Stimulated activated CD4-positive, alpha-beta T cell treated with anti-CD3 and anti-CD28 coated beads, TNF-alpha, amount 100 ng/mL, for 48 hours (primary cell): ENCODE measurements around the gene TMC3.

Experiments used
- DNase-seq, 3 donors: peaks; one replicate each; pipeline ENCODE4 v3.0.0-alpha.2; 2020; ENCODE audit warnings: low read depth in 3 of 3

Gene TMC3

DNA sequence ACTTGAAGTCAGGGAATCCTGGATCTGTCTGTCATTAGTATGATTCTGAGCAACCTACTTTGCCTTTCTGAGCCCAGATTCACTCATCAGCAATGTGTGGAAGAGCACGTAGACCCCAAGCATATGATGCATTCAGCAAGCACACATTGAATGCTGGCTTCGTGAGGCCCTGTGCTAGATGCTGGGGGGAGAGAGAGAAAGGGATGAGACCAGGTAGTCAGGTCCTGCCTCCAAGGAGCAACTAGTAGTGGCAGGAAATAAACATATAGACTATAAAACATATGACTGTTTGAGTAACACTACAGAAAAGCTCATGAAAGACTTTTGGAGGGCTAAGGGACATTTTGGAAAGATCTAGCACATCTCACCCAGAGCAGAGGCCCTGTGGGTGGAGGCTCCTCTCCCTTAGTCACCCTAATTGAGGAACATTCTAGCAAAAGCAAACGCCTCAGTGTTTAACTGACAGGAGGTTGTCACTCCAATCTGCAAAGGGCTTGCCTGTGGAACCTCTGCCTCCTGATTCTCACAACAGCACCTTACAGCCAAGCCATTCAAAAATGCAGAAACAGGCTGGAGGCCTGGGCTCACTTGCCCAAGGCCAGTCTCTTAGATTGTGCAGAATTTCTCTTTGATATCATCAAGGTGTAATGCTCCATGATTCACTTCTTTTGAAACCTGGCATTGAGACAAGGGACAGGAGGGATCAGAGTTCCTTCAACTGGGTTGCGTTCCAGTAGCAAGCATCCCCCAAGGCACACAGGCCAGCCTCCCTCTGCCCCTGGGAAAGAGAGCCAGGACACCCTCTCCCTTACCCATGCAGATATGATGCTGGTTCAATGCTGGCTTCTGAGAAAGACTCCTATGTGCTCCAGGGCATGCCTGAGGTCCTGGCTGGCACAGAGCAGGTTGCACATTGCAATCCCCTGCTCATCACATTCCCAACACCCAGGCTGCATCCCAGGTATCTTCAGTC is 76.1 kb downstream of the TMC3 start:
- no peak for DNase-seq

DNA sequence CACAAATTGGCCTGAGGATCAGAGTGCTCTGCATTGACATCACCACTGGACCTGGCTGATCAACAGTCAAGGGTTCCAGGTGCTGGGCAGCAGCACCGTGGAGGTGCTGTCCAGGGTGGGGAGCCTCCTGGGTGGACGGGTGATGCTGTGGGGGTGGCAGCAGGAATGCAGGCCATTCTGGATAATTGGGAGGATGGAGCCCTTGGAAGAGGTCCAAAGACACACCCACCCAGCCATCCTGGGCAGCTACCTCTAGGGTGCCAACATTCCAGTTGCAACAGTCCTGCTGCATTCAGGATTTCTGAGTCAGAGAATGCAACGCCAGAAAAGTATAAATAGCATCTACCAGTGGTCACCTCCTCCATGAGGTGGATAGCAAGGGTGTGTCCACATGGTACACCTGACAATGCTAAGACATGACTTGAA is 76.9 kb downstream of the TMC3 start:
- no peak for DNase-seq

DNA sequence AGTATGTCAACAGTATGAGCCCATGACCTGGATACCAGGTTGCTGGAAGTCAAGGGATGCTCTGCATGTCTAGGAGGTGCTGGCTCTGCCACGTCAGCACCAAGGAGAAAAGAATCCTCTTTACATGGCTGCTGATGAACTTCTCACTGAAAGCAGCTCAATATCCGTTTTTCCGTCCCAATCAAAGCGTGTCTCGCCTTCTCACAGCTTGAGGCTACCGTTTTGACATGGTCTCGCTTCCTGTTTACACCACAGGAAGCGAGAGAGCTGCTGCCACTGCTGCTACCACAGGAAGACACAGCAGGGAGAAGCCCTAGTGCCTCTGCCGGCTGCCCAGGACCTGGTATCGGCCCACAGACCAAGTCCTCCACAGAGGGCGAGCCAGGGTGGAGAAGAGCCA is 77.3 kb downstream of the TMC3 start:
- peak; percentile 44 to 60 (median 58) for DNase-seq

DNA sequence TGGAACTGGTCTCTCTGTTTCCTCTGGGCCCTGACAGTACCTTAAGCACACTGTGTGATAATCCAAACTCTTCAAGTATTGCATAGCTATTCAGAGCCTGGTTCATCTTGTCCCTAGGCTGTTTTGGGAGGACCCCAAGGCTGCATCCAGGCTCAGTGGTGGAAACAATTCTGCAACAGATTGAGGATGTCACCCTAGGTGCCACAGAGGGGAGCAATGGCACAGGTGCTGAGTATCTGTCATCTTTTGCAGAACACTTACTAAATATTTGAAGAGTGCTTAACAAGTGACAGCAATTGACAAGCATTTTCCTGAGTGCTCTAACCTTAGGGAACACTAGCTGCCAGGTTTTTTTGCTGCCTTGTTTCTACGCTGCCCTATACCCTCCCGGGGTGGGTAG is 77.8 kb downstream of the TMC3 start:
- no peak for DNase-seq

DNA sequence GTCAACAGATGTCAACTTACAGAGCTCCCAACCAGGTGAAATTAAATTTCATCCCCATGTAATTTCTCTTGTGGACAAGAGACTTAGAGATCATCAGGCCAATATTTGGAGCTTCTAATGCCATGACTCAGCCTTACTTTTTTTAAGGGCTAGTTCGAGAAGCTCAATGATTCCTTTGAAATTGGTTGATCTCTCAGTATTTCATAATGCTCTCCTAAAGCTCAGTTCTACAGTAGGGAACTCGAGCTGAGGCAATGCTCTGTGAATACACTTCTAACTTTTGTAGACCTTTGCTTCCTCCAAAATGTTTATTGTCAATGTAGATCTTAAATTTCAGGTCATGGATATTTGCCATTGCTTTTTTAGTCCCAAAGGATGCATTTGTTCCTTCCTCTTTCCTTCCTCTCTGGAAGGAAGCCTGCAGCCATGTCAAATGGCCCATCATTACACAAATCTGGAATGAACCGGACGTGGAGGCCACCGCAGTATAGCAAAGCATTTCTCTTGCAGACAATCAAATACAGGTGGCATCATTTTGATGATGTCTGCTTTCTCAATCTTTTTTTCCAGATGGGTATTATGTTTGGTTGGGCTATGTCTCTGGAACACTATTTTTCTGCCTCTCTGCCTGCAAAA is 78.4 kb downstream of the TMC3 start:
- no peak for DNase-seq

DNA sequence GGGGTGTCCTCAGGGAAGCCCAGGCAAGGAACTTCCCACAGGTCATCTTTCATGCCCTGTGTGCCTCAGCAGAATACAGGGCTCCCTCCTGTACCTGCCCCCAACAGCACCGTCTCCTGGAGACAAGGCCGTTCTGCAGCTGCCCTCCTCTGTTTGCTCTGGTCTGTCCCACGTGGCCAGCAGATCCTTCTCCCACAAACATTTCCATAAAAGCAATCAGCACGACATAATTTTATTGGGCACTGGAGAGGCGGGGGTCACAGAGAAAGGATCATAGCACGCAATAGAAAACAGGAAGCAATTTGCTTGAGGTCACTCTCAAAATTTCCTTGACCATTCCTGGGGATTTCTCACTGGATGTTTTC is 79.5 kb downstream of the TMC3 start:
- no peak for DNase-seq

DNA sequence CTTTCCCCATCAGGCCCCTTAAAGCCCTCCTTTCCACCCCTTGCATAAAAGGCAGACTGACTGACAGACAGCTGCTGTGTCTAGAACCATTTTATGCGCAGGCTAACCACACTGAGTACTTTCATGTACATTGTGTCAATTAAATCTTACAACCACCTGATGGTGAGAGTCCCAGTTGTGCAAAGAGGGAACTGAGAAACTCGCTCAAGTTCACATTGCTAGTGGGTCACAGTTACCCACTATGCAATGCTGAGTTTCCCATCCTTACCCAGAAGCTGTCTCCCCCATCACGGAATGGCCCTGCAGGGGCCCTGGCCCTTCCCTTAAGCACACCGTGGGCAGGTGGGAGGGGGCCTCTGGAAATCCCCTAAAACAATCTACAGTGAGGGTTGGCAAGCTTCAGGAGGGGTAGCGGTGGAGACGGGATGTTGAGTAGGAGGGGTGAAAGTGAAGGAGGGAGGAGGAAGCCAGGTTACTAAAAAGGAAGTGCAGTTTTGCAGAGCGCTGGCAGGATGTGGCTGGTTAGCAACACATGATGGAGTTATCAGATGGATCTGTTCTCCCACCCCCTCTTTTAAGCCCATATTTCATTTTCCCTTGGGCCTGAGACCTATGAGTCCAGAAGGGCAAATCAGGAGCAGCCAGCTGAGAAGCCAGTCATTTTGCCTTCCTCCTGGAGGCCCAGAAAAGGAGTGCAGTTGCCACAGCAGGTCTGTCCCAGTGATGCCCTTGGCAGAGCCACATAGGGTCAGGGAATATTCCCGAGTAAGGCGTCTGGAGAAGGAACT is 80.1 kb downstream of the TMC3 start:
- peak; percentile 47 to 66 (median 63) for DNase-seq

DNA sequence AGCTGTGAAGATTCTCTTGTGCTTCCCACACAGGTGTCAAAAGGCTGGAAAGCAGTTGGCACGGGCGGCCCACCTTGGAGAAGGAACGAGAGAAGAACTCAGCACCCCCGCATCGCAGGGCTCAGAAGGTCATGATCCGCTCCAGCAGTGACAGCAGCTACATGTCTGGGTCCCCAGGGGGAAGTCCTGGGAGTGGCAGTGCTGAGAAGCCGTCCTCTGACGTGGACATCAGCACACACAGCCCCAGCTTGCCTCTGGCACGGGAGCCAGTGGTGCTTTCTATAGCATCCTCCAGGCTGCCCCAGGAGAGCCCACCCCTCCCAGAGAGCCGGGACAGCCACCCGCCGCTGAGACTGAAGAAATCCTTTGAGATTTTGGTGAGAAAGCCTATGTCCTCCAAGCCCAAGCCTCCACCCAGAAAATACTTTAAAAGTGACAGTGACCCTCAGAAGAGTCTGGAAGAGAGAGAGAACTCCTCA is 81.5 kb downstream of the TMC3 start:
- no peak for DNase-seq

DNA sequence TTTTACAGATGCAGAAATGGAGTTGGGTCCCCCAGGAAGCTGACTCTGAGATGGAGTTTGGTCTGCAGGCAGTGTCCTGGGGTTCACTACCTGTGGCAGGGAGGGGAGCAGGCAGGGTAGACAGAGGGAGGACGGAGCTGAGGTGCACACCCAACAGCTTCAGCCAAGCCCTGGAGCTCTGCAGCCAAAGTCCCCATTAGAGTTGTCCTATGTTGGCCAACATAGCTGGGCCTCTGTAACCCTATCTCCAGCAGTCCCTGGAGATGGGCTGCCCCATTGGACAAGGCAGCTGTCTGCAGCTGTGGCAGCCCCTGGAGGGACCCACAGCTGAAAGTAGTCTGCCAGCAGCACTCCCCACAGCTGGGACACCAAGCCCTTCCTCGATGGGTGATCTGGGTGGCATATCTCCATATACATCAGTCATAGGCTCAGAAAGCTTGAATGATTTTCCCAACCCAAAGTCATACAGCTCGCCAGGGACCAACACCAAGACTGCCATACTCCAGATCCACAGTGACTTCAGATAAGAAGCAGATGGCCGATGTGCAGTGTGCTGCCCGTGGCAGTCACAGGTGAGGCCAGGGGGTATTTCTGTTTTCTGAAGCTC is 82.0 kb downstream of the TMC3 start:
- DNase-seq = no peak

DNA sequence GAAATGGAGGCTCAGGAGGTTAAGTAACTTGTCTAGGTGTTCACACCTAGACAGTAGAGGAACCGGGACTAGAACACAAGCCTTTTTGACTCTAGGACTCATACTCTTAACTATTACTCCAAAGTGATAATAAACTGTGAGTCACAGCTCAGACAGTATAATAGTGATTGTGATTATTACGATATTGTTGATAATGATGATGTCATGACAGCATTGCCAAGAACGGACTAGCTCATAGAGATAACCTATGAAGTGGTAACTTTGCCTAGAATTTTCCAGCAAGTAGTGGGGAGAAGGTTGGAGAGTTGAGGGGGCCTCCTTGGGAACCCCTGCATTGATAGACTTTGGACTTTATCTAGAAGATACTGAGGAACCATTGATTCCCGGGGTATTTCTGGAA is 84.1 kb downstream of the TMC3 start:
- DNase-seq = no peak

DNA sequence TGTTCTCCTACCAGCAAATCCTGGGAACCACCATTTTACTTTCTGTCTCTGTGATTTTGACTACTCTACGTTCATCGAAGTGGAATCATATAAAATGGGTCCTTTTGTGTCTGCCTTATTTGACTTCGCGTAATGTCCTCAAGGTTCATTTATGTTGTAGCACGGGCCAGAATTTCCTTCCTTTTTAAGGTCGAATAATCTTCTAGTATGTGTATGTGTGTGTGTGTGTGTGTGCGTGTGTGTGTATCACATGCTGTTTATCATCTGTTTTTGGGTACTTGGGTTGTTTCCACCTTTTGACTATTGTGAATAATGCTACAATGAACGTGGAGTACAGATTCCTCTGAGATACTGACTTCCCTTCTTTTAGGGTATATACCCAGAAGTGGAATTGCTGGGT is 85.4 kb downstream of the TMC3 start:
- DNase-seq = no peak

DNA sequence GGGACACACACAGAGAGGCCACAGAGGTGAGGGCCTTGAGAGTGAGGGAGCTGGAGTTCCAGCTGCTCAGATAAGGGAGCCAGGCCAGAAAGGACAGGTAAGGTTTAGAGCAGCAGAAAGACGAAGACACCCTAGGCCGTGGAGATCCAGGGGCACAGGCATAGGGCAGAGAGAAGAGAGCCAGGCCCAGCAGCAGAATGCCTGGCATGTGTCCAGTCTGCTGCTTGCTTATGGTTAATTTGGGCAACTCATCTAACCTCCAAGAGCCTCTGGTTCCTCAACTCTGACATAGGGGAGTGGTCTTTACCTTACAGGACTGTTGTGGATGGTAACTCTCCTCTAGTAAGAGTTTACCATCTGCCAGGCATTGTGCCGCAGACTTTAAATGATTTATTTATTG is 86.0 kb downstream of the TMC3 start:
- no peak for DNase-seq

DNA sequence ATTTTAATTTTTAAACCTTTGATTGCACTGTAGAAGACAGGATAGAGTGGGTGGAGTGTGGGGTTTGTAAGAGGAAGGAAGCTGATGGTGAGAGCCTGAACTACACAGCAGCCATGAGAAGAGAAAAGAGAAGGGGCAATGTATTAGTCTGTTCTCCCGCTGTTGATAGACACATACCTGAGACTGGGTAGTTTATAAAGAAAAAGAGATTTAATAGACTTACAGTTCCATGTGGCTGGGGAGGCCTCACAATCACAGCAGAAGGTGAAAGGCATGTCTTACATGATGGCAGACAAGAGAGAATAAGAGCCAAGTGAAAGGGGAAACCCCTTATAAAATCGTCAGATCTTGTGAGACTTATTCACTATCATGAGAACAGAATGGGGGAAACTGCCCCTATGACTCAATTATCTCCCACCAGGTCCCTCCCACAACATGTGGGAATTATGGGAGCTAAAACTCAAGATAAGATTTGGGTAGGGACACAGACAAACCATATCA is 87.3 kb downstream of the TMC3 start:
- DNase-seq = no peak

DNA sequence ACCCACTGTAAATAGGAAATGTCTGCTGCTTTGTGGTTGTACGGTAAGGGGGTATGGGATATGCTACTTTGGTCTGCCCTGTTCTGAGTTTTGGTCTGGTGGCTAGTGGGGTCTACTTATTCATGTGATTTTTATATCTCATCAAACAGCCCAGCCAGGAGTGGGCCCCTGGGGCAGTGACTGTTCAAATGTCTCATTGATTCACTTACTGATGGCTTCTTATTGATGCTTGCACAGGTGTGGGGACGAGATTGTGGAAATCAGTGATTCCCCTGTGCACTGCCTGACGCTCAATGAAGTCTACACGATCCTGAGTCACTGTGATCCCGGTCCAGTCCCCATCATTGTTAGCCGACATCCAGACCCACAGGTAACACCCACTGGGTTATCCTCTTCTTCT is 88.6 kb downstream of the TMC3 start:
- DNase-seq = no peak

DNA sequence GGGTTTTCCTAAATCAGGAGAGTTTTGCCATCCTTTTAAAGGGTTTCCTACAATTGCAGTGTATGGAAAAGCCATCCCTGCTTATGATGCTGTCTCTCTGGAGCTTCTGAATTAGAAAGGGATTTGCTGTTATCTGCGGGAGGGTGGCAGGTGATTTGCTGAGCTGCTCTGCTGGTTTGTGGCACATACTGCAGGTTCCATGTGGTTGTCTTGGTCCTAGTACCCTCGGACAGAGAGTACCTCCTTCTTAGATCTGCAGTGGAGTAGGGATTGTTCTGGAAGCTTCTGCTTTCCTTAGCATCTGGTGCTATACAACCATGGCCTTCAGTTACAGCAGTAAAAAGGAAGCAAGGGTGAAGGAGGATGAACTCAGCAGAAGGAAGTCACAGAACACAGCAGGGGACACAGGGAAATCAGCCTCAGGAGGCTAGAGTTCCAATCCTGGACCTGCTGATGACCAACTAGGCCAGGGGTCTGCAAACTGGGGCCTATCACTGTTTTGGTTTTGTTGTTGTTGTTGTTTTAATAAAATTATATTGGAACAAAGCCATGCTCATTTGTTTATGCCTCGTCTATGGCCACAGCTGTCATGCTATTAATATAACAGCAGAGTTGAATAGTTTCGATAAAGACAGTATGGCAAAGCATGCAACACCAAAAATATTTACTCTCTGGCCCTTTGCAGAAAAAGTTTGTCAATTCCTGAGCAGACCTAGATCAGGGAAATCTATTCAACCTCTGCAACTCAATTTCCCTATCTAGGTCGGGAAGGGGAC is 89.6 kb downstream of the TMC3 start:
- DNase-seq = no peak

DNA sequence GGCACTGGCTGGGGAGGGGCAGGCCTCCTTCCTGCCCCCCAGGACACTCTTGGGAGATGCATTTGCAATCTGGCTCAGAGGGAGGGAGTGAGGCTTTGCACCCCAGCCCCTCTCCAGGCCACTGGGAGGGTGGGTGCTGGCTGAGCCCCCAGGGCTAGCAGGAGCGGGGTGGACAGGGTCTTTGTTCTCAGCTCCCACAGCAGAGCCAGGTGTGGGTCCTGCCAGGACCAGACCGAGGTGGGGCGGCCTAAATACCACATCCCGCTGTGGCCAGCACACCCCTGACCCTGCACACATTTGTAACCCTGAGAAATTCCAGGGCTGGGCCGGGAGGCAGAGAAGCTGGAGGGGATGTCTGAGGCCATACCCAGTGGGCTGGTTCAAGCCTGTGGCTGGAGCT is 91.1 kb downstream of the TMC3 start:
- no peak for DNase-seq

DNA sequence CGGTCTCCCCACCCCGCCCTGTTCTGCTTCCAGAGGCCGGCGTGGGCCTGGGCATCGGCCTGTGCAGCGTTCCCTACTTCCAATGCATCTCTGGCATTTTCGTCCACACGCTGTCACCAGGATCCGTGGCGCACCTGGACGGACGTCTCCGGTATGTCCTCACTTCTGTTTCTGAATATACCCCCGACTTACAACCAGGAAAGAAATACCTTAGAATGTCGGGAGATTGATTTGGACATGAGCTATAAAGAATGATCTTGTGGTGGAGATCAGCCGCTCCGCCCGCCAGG is 91.5 kb downstream of the TMC3 start:
- DNase-seq = no peak

DNA sequence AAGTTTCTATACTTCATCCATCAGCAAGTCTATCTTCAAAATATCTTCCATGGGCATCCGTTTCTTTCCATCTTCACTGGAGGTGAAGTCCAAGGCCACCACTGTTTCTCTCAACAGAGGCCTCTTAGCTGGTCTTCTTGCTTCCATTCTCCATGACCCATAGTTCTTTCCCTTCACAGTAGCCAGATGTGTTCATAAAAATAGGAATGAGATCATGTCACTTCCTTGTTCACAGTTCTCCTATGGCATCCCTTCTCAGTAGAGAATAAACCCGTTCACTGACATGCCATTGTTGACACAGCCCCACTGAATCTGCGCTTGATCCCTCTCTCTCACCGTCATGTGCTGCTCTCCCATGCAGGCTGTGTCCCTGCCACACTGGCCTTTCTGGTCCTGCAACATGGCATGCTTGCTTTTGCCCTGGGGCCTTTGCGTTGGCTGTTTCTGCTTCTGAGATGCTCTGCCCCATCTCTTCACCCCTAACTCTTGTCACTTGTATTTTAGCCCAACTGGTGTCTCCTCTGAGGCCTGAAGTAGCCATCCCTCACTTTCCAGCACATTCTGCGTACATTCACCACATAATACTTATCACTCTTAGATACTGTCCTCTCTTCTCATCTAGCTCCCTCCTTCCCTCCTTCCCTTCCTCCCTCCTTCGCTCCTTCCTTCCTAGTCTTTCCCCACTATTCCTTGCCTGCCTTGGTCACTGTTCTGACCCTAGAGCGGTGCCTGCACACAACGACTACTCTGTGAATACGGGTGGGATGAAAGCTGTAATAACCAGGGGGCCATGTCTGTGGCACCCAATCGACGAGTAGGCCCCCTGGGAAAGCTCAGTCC is 92.0 kb downstream of the TMC3 start:
- DNase-seq = no peak

DNA sequence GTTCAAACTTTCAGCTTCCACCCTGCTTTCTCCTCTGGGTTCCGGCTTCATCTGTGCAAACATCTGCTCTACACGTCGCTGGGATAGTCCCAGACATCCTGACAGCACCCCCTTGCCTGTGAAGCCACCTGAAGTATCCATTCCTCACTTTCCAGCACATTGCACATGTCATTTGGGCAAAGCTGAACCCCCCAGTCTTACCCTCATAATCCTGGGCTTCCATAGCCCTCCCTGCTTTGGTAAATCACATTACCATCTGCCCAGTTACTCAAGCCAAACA is 92.6 kb downstream of the TMC3 start:
- DNase-seq = no peak
